ENCODE data around the gene SLC39A7. TPM values are rescaled to one million over a fixed set of nuclear protein-coding genes. Genes with fewer than 3 reads are reported as not detected.

SLC39A7 gene
- total and polyA plus RNA-seq, 8 donors: 41.6 to 111 (median 64.5) TPM

DNA sequence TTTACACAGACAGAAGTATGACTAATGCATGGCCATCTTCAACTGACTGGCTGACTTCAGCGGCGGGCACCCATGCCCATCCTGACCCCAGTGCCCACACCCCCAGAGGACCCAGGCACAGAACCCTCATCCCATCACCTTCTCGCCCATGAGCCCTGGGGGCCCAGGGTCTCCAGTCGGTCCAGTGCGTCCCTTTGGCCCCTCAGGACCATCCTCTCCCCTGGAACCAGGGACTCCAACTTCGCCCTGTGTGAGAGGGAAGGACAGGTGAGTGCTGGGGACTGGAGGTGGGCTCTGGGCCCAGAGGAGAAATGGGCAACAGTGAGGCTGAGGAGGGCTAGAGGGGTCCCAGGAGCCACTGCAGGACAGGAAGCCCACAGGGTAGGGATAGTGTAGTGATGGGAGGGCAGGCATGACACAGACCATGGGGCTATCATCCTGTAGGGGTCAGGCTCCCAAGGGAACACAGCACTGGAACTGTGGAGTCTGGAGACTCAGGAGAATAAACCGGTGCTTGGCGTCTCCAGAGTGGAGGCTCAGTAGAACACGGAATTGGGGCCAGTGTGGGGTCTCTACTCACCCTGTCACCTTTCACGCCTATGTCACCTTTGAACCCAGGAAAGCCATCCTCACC lies 25.1 kb upstream of the SLC39A7 start:
- ATAC-seq (no peak), FAIRE-seq (no peak), DNase-seq (no peak)
- Histone ChIP-seq H3K27me3 (no peaks in the 10 kb centered on the region), H3K36me3 (no peaks in the 10 kb centered on the region), H3K4me3 (no peak overlapping the region), H3K4me1 (no peaks in the 10 kb centered on the region), H3K27ac (no peak overlapping the region), H3K9me3 (no peaks in the 10 kb centered on the region)
- WGBS, 2 donors: 55 to 62% methylated on average over 10 of the region's 10 CpGs
- intact Hi-C loops (cut with DNase I): no loop called here
- TF ChIP-seq, protein P1, sequence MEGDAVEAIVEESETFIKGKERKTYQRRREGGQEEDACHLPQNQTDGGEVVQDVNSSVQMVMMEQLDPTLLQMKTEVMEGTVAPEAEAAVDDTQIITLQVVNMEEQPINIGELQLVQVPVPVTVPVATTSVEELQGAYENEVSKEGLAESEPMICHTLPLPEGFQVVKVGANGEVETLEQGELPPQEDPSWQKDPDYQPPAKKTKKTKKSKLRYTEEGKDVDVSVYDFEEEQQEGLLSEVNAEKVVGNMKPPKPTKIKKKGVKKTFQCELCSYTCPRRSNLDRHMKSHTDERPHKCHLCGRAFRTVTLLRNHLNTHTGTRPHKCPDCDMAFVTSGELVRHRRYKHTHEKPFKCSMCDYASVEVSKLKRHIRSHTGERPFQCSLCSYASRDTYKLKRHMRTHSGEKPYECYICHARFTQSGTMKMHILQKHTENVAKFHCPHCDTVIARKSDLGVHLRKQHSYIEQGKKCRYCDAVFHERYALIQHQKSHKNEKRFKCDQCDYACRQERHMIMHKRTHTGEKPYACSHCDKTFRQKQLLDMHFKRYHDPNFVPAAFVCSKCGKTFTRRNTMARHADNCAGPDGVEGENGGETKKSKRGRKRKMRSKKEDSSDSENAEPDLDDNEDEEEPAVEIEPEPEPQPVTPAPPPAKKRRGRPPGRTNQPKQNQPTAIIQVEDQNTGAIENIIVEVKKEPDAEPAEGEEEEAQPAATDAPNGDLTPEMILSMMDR (IDR thresholded peaks at IDR 0.05): no peak

DNA sequence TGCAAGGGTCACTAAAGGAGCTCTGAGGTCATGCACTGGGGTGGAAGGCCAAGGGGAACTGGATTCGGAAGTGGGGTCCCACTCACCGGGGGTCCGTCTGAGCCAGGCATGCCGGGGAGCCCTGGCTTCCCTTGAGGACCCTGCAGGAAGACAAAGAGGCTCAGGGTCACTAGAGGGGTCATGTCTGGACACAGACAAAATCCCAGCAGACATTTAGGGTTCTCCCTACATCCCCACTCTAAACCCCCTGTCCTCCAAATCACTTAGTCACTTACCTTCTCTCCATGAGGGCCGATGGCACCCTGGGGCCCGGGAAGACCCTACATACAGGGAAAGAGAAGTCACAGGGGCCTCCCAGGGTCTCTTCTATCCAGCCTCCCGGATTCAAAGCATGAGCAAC lies 23.8 kb upstream of the SLC39A7 start:
- Histone ChIP-seq H3K27me3 (no peaks in the 10 kb centered on the region), H3K4me3 (no peak overlapping the region), H3K36me3 (no peaks in the 10 kb centered on the region), H3K4me1 (no peaks in the 10 kb centered on the region), H3K27ac (no peak overlapping the region), H3K9me3 (no peaks in the 10 kb centered on the region)
- intact Hi-C loops (cut with DNase I): no loop called here
- FAIRE-seq: no peak
- WGBS, 2 donors: 71 to 75% methylated on average over 7 of the region's 7 CpGs
- ATAC-seq: no peak
- TF ChIP-seq, protein P1 (IDR thresholded peaks at IDR 0.05): no peak
- DNase-seq: no peak

DNA sequence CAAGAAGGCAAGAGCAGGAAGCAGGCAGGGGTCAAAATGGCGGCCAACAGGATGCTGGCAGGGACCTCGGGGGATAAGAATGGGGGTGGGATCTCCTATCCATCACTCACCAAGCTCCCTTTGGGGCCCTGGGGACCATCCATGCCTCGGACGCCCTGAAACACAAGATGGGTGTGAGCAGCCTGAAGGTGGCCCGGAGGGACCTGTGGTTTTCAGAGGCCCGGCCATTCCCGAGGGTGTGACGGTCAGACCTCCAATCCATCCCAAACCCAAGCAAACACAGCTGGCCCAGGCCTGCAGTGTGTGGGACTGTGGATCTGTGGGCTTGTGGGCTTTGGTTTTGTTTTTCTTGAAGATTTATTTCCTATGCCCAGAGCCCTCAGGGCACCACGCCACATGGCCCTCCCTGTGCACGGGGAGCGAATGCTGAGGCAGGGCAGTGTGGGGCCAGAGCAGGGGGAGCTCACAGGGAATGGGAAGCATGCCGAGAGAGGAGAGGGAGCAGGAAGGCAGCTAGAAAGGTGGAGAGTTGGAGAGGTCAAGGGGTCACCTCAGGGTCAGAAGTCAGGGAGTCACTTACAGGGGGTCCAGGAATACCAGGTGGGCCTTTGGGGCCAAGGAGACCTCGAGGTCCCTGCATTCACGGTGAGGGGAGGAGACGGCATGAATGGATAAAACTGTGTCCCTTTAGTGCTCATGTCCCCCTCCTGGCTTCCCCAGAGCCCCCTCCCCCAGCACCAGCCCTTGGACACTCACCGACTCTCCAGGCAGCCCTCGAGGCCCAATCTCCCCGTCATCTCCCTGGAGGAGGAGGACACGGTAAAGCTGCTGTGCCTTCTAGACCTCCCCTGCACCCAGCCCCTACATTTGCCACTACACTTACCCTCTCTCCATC lies 22.9 kb upstream of the SLC39A7 start:
- Histone ChIP-seq H3K27me3 (no peaks in the 10 kb centered on the region), H3K27ac (no peak overlapping the region), H3K9me3 (no peaks in the 10 kb centered on the region), H3K36me3 (no peaks in the 10 kb centered on the region), H3K4me3 (no peak overlapping the region), H3K4me1 (no peaks in the 10 kb centered on the region)
- no peak for DNase-seq
- TF ChIP-seq, protein P1 (IDR thresholded peaks at IDR 0.05): no peak
- 79 to 82% methylated on average over 17 to 19 of the region's 19 CpGs for WGBS, 2 donors
- no peak for FAIRE-seq
- intact Hi-C loops (cut with DNase I): no loop called here
- ATAC-seq: no peak

DNA sequence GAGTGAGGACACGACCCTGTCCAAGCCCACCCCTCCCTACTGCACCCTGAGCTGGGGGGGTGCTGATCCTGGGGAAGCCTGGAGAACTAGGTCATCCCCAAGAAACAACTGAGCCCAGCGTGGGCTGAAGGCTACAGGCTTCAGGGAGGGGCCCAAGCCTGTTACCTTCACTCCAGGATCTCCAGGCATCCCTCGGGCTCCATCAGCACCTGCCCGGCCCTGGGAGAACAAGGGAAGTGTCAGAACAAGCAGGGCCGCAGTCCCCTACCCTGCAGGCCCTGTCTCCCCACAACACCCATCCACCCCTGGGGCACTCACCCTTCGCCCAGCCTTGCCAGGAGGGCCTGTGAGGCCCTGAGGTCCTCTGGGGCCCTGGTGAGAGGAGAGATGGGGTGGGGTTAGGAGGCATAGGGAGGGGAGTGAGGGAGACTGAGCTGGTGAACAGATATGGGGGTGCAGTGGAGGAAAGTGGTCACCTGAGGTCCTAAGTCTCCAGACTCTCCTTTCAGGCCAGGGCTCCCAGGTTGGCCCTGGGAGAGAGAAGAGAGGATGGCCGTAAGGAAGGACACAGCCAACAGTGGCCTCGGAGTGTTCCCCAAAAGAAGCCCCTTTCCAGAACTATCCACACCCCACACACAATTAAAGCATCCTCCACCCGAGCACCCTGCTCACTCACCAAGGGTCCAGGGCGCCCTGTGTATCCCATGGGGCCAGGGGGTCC lies 21.8 kb upstream of the SLC39A7 start:
- TF ChIP-seq, protein P1 (IDR thresholded peaks at IDR 0.05): no peak
- ATAC-seq (no peak), FAIRE-seq (no peak), DNase-seq (no peak)
- no peaks in the 10 kb centered on the region for H3K9me3 ChIP-seq
- WGBS, 2 donors: 76 to 82% methylated on average over 10 of the region's 10 CpGs
- no peaks in the 10 kb centered on the region for H3K27me3 ChIP-seq
- H3K4me1 ChIP-seq: no peaks in the 10 kb centered on the region
- intact Hi-C loops (cut with DNase I): no loop called here
- H3K27ac ChIP-seq: no peak overlapping the region
- no peak overlapping the region for H3K4me3 ChIP-seq
- no peaks in the 10 kb centered on the region for H3K36me3 ChIP-seq
